Type B pancreatic cell (in vitro differentiated cells): Measurements from ENCODE around the gene TCIRG1. TPM values are rescaled to one million over a fixed set of nuclear protein-coding genes. Genes with fewer than 3 reads are reported as not detected.

Experiments
- DNase-seq: peaks from one replicate; pipeline ENCODE4 v3.0.0; 2021; ENCODE audit warnings: mixed read lengths; ENCODE audit not compliant: unreplicated experiment; ENCODE audit errors: extremely low spot score
- H3K27ac Mint-ChIP-seq: 2 replicates; pipeline ENCODE4 v1.8.0; 2021; ENCODE audit warnings: mild to moderate bottlenecking, mixed read lengths
- H3K27me3 Mint-ChIP-seq: 2 replicates; pipeline ENCODE4 v1.8.0; 2021; ENCODE audit warnings: mixed read lengths
- H3K36me3 Mint-ChIP-seq: 2 replicates; pipeline ENCODE4 v1.8.0; 2021; ENCODE audit warnings: mixed read lengths
- H3K4me1 Mint-ChIP-seq: one replicate; pipeline ENCODE4 v1.8.0; 2021; ENCODE audit warnings: mixed read lengths; ENCODE audit not compliant: unreplicated experiment
- H3K4me3 Mint-ChIP-seq: 2 replicates; pipeline ENCODE4 v1.8.0; 2021; ENCODE audit warnings: mild to moderate bottlenecking, mixed read lengths
- H3K9me3 Mint-ChIP-seq: 2 replicates; pipeline ENCODE4 v1.8.0; 2021; ENCODE audit warnings: mixed read lengths
- CTCF ChIP-seq: fragments of 200-600 bp; sonication (generic); conservative IDR thresholded peaks from 2 replicates; pipeline ENCODE4 v1.5.0; 2021; ENCODE audit warnings: antibody characterized with exemption, mild to moderate bottlenecking
- total RNA-seq: library from RNA; stranded (reverse); gene quantifications from 2 replicates; pipeline ENCODE4 v1.2.1, GENCODE V29; 2021; ENCODE audit warnings: low replicate concordance

TCIRG1 gene
- total RNA-seq, 1 donor from 2014 or later: 37.0 TPM

- Mint-ChIP-seq H3K27ac (no peak overlapping the region), H3K9me3 (no peaks in the 10 kb centered on the region), H3K4me3 (peak overlapping the region; percentile 20), H3K4me1 (peaks cover 7% of the 10 kb centered on the region), H3K36me3 (no peaks in the 10 kb centered on the region), H3K27me3 (no peaks in the 10 kb centered on the region)
- DNase-seq: no peak
- TF ChIP-seq CTCF: no peak
These were observed 1.2 kb upstream of the TCIRG1 start for GRCh38 chr11:68037411-68038225.

- DNase-seq: no peak
- TF ChIP-seq CTCF: no peak
- H3K27me3 Mint-ChIP-seq: no peaks in the 10 kb centered on the region
- no peaks in the 10 kb centered on the region for H3K36me3 Mint-ChIP-seq
- H3K4me1 Mint-ChIP-seq: peaks cover 7% of the 10 kb centered on the region
- H3K27ac Mint-ChIP-seq: no peak overlapping the region
- H3K4me3 Mint-ChIP-seq: no peak overlapping the region
- no peaks in the 10 kb centered on the region for H3K9me3 Mint-ChIP-seq
These were observed 553 bp upstream of the TCIRG1 start for GRCh38 chr11:68038226-68038717.

- H3K27me3 Mint-ChIP-seq: no peaks in the 10 kb centered on the region
- DNase-seq: no peak
- H3K36me3 Mint-ChIP-seq: no peaks in the 10 kb centered on the region
- no peaks in the 10 kb centered on the region for H3K9me3 Mint-ChIP-seq
- TF ChIP-seq CTCF: no peak
- peaks cover 7% of the 10 kb centered on the region for H3K4me1 Mint-ChIP-seq
- H3K27ac Mint-ChIP-seq: peak overlapping the region; percentile 82
- H3K4me3 Mint-ChIP-seq: peak overlapping the region; percentile 80
These were observed 781 bp downstream of the TCIRG1 start for GRCh38 chr11:68039526-68040086.

DNA sequence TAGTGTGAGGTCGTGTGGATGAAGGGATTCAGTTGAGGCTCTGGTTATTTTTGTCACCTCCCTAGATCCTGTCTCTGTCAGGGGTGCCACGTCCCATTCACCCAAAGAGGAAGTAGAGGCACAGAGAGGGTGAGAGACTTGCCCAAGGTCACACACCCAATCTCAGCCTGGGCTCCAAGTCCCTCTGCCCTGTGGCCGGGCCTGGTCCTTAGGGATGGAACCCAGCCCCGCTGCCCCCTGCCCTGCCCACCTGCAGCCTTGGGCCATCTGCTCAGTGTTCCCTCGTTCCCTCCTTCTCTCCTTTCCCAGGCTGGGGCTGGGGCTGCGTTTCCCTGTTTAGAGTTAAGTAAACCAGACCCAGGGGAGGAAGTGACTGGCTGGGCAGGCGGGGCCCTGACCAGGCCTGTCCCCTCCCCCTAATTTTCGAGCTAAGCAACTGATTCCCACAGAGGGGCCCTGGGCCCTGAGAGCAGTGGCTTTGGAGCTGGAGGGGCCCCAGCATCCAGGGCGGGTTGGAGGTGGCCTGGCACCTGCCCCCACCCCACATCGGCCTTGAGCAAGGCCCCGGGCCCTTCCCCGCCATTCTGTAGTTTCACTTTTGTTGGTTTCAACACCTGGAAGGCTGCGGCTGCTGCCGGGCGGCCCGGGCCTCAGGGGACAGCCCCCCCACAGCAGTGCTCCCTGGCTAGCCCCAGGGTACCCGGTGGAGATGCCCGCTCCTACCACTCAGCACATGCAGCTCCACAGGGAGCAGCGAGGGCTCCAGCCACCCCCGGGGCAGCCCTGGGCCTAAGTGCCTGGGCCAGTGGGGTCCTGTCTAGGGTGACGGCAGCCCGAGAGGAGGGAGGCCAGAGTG, 1.5 kb downstream of the TCIRG1 start:
- Mint-ChIP-seq H3K4me3 (peak overlapping the region; percentile 80), H3K9me3 (no peaks in the 10 kb centered on the region), H3K36me3 (no peaks in the 10 kb centered on the region), H3K27me3 (no peaks in the 10 kb centered on the region), H3K27ac (peak overlapping the region; percentile 82), H3K4me1 (peaks cover 7% of the 10 kb centered on the region)
- no peak for TF ChIP-seq CTCF
- DNase-seq: peak; percentile 71

DNA sequence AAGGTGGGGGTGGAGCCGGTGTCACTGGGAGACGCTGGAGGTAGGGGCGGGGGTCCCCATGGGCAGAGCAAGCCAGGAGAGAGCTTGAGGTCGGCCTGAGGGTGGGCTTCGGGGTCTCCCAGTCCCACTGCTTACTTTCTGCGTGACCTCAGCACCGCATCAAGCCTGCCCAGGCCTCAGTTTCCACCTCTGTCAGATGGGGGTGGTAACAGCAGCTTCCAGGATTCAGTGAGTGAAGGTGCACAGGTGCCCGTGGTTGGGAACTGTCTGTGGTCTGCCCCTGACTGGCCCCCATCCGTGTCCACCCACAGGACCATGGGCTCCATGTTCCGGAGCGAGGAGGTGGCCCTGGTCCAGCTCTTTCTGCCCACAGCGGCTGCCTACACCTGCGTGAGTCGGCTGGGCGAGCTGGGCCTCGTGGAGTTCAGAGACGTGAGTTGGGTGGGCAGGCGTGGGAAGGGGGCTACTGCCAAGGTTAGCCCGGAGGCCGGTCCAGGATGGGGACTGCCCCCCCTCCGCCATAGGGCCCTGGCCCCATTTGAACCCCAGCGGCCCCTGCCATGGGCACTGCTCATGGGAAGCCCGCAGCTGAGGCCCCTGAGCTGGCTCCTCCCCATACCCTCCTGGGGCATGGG, 2.2 kb downstream of the TCIRG1 start:
- Mint-ChIP-seq H3K4me3 (no peak overlapping the region), H3K27me3 (no peaks in the 10 kb centered on the region), H3K4me1 (peaks cover 7% of the 10 kb centered on the region), H3K36me3 (no peaks in the 10 kb centered on the region), H3K9me3 (no peaks in the 10 kb centered on the region), H3K27ac (no peak overlapping the region)
- TF ChIP-seq CTCF: no peak
- no peak for DNase-seq
